ENCODE measurements around the gene C1QTNF6.

Gene C1QTNF6

DNA sequence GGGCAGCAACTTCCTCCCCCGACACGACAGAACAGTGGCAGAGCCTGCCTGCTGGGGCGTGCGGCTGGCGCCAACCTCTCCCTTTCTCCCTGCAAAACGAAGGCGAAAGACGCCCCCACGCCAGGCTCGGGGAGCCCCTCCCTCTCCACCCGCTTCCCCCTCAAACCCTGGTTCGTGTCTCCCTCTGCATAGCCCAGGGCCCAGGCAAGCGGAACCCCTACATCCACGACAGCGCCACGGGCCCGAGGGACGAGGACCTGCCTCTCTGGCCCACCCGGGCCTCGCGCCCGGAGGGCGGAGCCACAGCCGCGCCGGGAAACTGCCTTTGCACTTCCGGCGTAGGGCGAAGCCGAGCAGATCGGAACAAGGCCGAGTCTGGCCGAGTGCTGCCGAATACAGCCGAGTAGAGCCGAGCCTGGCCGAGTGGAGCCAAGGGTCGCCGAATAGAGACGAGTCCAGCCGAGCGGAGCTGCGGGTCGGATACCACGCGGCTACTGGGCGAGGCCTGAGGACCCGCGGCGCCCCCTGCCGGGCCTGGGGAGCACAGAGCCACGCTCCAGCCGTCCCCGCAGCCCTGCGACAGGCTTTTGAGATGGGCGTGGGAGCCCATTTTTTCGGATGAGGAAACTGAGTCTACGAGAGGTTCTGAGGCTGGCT is 11.2 kb upstream of the C1QTNF6 start (continued):
- no peak for TF ChIP-seq MZF1 (tag by site-specific recombination; IDR thresholded peaks at IDR 0.05; ENCODE audit: borderline replicate concordance)
- peak; percentile 67; the same call in 1 of the 2 replicates for TF ChIP-seq KLF16 (tag by site-specific recombination; IDR thresholded peaks at IDR 0.05)
- no peak for TF ChIP-seq ZNF701 (tag by site-specific recombination; IDR thresholded peaks at IDR 0.05)
- no peak; the same call in 1 of the 2 replicates for TF ChIP-seq ZNF610 (tag by site-specific recombination; IDR thresholded peaks at IDR 0.05; ENCODE audit: borderline replicate concordance)
- TF ChIP-seq, protein P1, sequence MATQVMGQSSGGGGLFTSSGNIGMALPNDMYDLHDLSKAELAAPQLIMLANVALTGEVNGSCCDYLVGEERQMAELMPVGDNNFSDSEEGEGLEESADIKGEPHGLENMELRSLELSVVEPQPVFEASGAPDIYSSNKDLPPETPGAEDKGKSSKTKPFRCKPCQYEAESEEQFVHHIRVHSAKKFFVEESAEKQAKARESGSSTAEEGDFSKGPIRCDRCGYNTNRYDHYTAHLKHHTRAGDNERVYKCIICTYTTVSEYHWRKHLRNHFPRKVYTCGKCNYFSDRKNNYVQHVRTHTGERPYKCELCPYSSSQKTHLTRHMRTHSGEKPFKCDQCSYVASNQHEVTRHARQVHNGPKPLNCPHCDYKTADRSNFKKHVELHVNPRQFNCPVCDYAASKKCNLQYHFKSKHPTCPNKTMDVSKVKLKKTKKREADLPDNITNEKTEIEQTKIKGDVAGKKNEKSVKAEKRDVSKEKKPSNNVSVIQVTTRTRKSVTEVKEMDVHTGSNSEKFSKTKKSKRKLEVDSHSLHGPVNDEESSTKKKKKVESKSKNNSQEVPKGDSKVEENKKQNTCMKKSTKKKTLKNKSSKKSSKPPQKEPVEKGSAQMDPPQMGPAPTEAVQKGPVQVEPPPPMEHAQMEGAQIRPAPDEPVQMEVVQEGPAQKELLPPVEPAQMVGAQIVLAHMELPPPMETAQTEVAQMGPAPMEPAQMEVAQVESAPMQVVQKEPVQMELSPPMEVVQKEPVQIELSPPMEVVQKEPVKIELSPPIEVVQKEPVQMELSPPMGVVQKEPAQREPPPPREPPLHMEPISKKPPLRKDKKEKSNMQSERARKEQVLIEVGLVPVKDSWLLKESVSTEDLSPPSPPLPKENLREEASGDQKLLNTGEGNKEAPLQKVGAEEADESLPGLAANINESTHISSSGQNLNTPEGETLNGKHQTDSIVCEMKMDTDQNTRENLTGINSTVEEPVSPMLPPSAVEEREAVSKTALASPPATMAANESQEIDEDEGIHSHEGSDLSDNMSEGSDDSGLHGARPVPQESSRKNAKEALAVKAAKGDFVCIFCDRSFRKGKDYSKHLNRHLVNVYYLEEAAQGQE (tag by site-specific recombination; IDR thresholded peaks at IDR 0.05) = no peak
- no peak for TF ChIP-seq ZNF558 (tag by site-specific recombination; IDR thresholded peaks at IDR 0.05)
- no peak for TF ChIP-seq ZNF510 (tag by site-specific recombination; IDR thresholded peaks at IDR 0.05; ENCODE audit: insufficient replicate concordance)
- no peak for TF ChIP-seq MEIS1 (CRISPR knock-in tag; IDR thresholded peaks at IDR 0.05; ENCODE audit: borderline replicate concordance)
- TF ChIP-seq, protein P2, sequence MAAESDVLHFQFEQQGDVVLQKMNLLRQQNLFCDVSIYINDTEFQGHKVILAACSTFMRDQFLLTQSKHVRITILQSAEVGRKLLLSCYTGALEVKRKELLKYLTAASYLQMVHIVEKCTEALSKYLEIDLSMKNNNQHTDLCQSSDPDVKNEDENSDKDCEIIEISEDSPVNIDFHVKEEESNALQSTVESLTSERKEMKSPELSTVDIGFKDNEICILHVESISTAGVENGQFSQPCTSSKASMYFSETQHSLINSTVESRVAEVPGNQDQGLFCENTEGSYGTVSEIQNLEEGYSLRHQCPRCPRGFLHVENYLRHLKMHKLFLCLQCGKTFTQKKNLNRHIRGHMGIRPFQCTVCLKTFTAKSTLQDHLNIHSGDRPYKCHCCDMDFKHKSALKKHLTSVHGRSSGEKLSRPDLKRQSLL (tag by site-specific recombination; IDR thresholded peaks at IDR 0.05) = no peak
- TF ChIP-seq ZNF211 (tag by site-specific recombination; IDR thresholded peaks at IDR 0.05; ENCODE audit: low read depth) = no peak
- no peak for TF ChIP-seq ZNF19 (tag by site-specific recombination; IDR thresholded peaks at IDR 0.05; ENCODE audit: low read depth)
- TF ChIP-seq BCL11A (tag by site-specific recombination; IDR thresholded peaks at IDR 0.05; ENCODE audit: low read depth) = no peak
- TF ChIP-seq ZNF404 (tag by site-specific recombination; IDR thresholded peaks at IDR 0.05) = no peak
- no peak for TF ChIP-seq ZNF560 (tag by site-specific recombination; IDR thresholded peaks at IDR 0.05; ENCODE audit: borderline replicate concordance)
- TF ChIP-seq, protein P3, sequence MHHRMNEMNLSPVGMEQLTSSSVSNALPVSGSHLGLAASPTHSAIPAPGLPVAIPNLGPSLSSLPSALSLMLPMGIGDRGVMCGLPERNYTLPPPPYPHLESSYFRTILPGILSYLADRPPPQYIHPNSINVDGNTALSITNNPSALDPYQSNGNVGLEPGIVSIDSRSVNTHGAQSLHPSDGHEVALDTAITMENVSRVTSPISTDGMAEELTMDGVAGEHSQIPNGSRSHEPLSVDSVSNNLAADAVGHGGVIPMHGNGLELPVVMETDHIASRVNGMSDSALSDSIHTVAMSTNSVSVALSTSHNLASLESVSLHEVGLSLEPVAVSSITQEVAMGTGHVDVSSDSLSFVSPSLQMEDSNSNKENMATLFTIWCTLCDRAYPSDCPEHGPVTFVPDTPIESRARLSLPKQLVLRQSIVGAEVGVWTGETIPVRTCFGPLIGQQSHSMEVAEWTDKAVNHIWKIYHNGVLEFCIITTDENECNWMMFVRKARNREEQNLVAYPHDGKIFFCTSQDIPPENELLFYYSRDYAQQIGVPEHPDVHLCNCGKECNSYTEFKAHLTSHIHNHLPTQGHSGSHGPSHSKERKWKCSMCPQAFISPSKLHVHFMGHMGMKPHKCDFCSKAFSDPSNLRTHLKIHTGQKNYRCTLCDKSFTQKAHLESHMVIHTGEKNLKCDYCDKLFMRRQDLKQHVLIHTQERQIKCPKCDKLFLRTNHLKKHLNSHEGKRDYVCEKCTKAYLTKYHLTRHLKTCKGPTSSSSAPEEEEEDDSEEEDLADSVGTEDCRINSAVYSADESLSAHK (tag by site-specific recombination; IDR thresholded peaks at IDR 0.05) = no peak
- TF ChIP-seq, protein P4, sequence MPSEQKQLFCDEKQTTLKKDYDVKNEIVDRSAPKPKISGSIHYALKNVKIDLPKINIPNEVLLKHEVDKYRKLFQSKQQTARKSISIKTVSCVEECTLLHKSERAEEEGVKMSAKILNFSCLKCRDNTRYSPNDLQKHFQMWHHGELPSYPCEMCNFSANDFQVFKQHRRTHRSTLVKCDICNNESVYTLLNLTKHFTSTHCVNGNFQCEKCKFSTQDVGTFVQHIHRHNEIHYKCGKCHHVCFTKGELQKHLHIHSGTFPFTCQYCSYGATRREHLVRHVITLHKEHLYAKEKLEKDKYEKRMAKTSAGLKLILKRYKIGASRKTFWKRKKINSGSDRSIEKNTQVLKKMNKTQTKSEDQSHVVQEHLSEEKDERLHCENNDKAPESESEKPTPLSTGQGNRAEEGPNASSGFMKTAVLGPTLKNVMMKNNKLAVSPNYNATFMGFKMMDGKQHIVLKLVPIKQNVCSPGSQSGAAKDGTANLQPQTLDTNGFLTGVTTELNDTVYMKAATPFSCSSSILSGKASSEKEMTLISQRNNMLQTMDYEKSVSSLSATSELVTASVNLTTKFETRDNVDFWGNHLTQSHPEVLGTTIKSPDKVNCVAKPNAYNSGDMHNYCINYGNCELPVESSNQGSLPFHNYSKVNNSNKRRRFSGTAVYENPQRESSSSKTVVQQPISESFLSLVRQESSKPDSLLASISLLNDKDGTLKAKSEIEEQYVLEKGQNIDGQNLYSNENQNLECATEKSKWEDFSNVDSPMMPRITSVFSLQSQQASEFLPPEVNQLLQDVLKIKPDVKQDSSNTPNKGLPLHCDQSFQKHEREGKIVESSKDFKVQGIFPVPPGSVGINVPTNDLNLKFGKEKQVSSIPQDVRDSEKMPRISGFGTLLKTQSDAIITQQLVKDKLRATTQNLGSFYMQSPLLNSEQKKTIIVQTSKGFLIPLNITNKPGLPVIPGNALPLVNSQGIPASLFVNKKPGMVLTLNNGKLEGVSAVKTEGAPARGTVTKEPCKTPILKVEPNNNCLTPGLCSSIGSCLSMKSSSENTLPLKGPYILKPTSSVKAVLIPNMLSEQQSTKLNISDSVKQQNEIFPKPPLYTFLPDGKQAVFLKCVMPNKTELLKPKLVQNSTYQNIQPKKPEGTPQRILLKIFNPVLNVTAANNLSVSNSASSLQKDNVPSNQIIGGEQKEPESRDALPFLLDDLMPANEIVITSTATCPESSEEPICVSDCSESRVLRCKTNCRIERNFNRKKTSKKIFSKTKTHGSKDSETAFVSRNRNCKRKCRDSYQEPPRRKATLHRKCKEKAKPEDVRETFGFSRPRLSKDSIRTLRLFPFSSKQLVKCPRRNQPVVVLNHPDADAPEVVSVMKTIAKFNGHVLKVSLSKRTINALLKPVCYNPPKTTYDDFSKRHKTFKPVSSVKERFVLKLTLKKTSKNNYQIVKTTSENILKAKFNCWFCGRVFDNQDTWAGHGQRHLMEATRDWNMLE (tag by site-specific recombination; conservative IDR thresholded peaks at IDR 0.05; ENCODE audit: low read depth) = 0 out of 2 replicates have a peak, but pooled peaks have one; percentile 28
- TF ChIP-seq, protein P5, sequence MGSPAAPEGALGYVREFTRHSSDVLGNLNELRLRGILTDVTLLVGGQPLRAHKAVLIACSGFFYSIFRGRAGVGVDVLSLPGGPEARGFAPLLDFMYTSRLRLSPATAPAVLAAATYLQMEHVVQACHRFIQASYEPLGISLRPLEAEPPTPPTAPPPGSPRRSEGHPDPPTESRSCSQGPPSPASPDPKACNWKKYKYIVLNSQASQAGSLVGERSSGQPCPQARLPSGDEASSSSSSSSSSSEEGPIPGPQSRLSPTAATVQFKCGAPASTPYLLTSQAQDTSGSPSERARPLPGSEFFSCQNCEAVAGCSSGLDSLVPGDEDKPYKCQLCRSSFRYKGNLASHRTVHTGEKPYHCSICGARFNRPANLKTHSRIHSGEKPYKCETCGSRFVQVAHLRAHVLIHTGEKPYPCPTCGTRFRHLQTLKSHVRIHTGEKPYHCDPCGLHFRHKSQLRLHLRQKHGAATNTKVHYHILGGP (tag by site-specific recombination; IDR thresholded peaks at IDR 0.05) = no peak
- peak; percentile 100 for TF ChIP-seq ZBTB8A (tag by site-specific recombination; IDR thresholded peaks at IDR 0.05)
- TF ChIP-seq ZNF146 (tag by site-specific recombination; IDR thresholded peaks at IDR 0.05) = no peak
- TF ChIP-seq SCRT2 (tag by site-specific recombination; IDR thresholded peaks at IDR 0.05) = no peak
- TF ChIP-seq ZNF514 (tag by site-specific recombination; IDR thresholded peaks at IDR 0.05) = no peak
- 0 out of 2 replicates have a peak, but pooled peaks have one; percentile 28 for TF ChIP-seq ZNF660 (tag by site-specific recombination; IDR thresholded peaks at IDR 0.05)
- peak; percentile 77 for TF ChIP-seq SP7 (tag by site-specific recombination; IDR thresholded peaks at IDR 0.05)
- TF ChIP-seq ZNF214 (tag by site-specific recombination; IDR thresholded peaks at IDR 0.05; ENCODE audit: borderline replicate concordance) = no peak
- peak; percentile 61; the same call in 1 of the 2 replicates for TF ChIP-seq ZNF777 (tag by site-specific recombination; IDR thresholded peaks at IDR 0.05; ENCODE audit: borderline replicate concordance)
- peak; percentile 45 for TF ChIP-seq ZNF654 (tag by site-specific recombination; IDR thresholded peaks at IDR 0.05; ENCODE audit: low read depth)
- no peak for TF ChIP-seq ZNF623 (tag by site-specific recombination; IDR thresholded peaks at IDR 0.05)
